ENCODE measurements around the gene GRIA3.

GRCh38 chrX:123322536-123322935 is 138.5 kb downstream of the GRIA3 start:
- TF ChIP-seq CTCF (IDR thresholded peaks at IDR 0.05; ENCODE audit: borderline replicate concordance, extremely low read depth, low read length, poor library complexity, severe bottlenecking) (no peak), EZH2 (IDR thresholded peaks at IDR 0.05; ENCODE audit: borderline replicate concordance, low read depth, low read length, severe bottlenecking) (no peak)

Measured in DND-41 (cell line).